ENCODE measurements around the gene KSR1. TPM values are rescaled to one million over a fixed set of nuclear protein-coding genes. Genes with fewer than 3 reads are reported as not detected.
"Not testable (repeated sequence)": the region's sequence is repeated elsewhere in the genome, so short reads cannot be mapped to it uniquely, and the experiment has no call there.

Gene KSR1
- total RNA-seq, 2 donors from 2014 or later: 132 to 194 TPM

- Mint-ChIP-seq H3K27ac (no peak overlapping the region), H3K9me3 (no peaks in the 10 kb centered on the region), H3K36me3 (no peaks in the 10 kb centered on the region)
- no peak for ATAC-seq
- no peak for DNase-seq (ENCODE audit: low spot score in 2 of 2)
Measured at GRCh38 chr17:27423651-27424050, 32.6 kb upstream of the KSR1 start.

GRCh38 chr17:27424516-27424915 is 31.7 kb upstream of the KSR1 start:
- no peak for DNase-seq (ENCODE audit: low spot score in 2 of 2)
- H3K27ac Mint-ChIP-seq: no peak overlapping the region
- H3K36me3 Mint-ChIP-seq: no peaks in the 10 kb centered on the region
- H3K9me3 Mint-ChIP-seq: no peaks in the 10 kb centered on the region
- ATAC-seq: no peak

GRCh38 chr17:27424941-27425340 is 31.3 kb upstream of the KSR1 start:
- ATAC-seq: no peak
- H3K36me3 Mint-ChIP-seq: no peaks in the 10 kb centered on the region
- no peak overlapping the region for H3K27ac Mint-ChIP-seq

GRCh38 chr17:27425571-27425970 is 30.7 kb upstream of the KSR1 start:
- ATAC-seq; DNase-seq (ENCODE audit: low spot score in 2 of 2); H3K9me3 Mint-ChIP-seq; H3K36me3 Mint-ChIP-seq; H3K27ac Mint-ChIP-seq: not testable (repeated sequence)

More at GRCh38 chr17:27424941-27425340, 31.3 kb upstream of the KSR1 start:
- H3K9me3 Mint-ChIP-seq: no peaks in the 10 kb centered on the region
- DNase-seq (ENCODE audit: low spot score in 2 of 2): no peak

GRCh38 chr17:27425991-27426390 is 30.3 kb upstream of the KSR1 start:
- no peak overlapping the region for H3K27ac Mint-ChIP-seq
- DNase-seq (ENCODE audit: low spot score in 2 of 2) (no peak), ATAC-seq (no peak)
- H3K9me3 Mint-ChIP-seq: no peaks in the 10 kb centered on the region
- H3K36me3 Mint-ChIP-seq: no peaks in the 10 kb centered on the region

- not testable (repeated sequence) for H3K27ac Mint-ChIP-seq; H3K9me3 Mint-ChIP-seq; ATAC-seq; H3K36me3 Mint-ChIP-seq; DNase-seq (ENCODE audit: low spot score in 2 of 2)
Measured at GRCh38 chr17:27426471-27426870, 29.8 kb upstream of the KSR1 start.

- not testable (repeated sequence) for H3K9me3 Mint-ChIP-seq; ATAC-seq; H3K27ac Mint-ChIP-seq; DNase-seq (ENCODE audit: low spot score in 2 of 2); H3K36me3 Mint-ChIP-seq
Measured at GRCh38 chr17:27427166-27427862, 28.9 kb upstream of the KSR1 start.

- H3K36me3 Mint-ChIP-seq: no peaks in the 10 kb centered on the region
- H3K27ac Mint-ChIP-seq: no peak overlapping the region
- H3K9me3 Mint-ChIP-seq: no peaks in the 10 kb centered on the region
- no peak for DNase-seq (ENCODE audit: low spot score in 2 of 2)
- ATAC-seq: no peak
Measured at GRCh38 chr17:27428781-27429505, 27.3 kb upstream of the KSR1 start.

GRCh38 chr17:27429666-27430382 is 26.4 kb upstream of the KSR1 start:
- Mint-ChIP-seq H3K9me3 (no peaks in the 10 kb centered on the region), H3K27ac (no peak overlapping the region), H3K36me3 (no peaks in the 10 kb centered on the region)
- ATAC-seq (no peak), DNase-seq (ENCODE audit: low spot score in 2 of 2) (no peak)

GRCh38 chr17:27430383-27430840 is 25.8 kb upstream of the KSR1 start:
- ATAC-seq: no peak
- H3K27ac Mint-ChIP-seq: no peak overlapping the region
- H3K9me3 Mint-ChIP-seq: no peaks in the 10 kb centered on the region
- H3K36me3 Mint-ChIP-seq: no peaks in the 10 kb centered on the region
- no peak for DNase-seq (ENCODE audit: low spot score in 2 of 2)

- Mint-ChIP-seq H3K36me3 (no peaks in the 10 kb centered on the region), H3K27ac (no peak overlapping the region), H3K9me3 (no peaks in the 10 kb centered on the region)
- ATAC-seq (no peak), DNase-seq (ENCODE audit: low spot score in 2 of 2) (no peak)
Measured at GRCh38 chr17:27430882-27431491, 25.3 kb upstream of the KSR1 start.

- Mint-ChIP-seq H3K27ac (no peak overlapping the region), H3K36me3 (no peaks in the 10 kb centered on the region), H3K9me3 (no peaks in the 10 kb centered on the region)
- ATAC-seq (no peak), DNase-seq (ENCODE audit: low spot score in 2 of 2) (no peak)
Measured at GRCh38 chr17:27433521-27433920, 22.7 kb upstream of the KSR1 start.

GRCh38 chr17:27435431-27436070 is 20.7 kb upstream of the KSR1 start:
- not testable (repeated sequence) for ATAC-seq; H3K36me3 Mint-ChIP-seq; DNase-seq (ENCODE audit: low spot score in 2 of 2); H3K27ac Mint-ChIP-seq; H3K9me3 Mint-ChIP-seq

GRCh38 chr17:27438348-27438998 is 17.8 kb upstream of the KSR1 start:
- H3K9me3 Mint-ChIP-seq: no peaks in the 10 kb centered on the region
- H3K36me3 Mint-ChIP-seq: no peaks in the 10 kb centered on the region
- H3K27ac Mint-ChIP-seq: no peak overlapping the region
- DNase-seq (ENCODE audit: low spot score in 2 of 2): no peak
- ATAC-seq: no peak

- DNase-seq (ENCODE audit: low spot score in 2 of 2) (no peak), ATAC-seq (no peak)
- H3K36me3 Mint-ChIP-seq: no peaks in the 10 kb centered on the region
- no peak overlapping the region for H3K27ac Mint-ChIP-seq
- no peaks in the 10 kb centered on the region for H3K9me3 Mint-ChIP-seq
Measured at GRCh38 chr17:27439342-27439741, 16.9 kb upstream of the KSR1 start.

GRCh38 chr17:27442702-27443101 is 13.5 kb upstream of the KSR1 start:
- Mint-ChIP-seq H3K27ac (no peak overlapping the region), H3K36me3 (no peaks in the 10 kb centered on the region), H3K9me3 (no peaks in the 10 kb centered on the region)
- DNase-seq (ENCODE audit: low spot score in 2 of 2) (no peak), ATAC-seq (no peak)
